Brain pericyte (primary cell): ENCODE results near the gene CPM.

Source experiments
- DNase-seq: peaks from one replicate; pipeline ENCODE4 v3.0.0-alpha.2; 2012; ENCODE audit warnings: low read depth, low spot score

Gene CPM

DNA sequence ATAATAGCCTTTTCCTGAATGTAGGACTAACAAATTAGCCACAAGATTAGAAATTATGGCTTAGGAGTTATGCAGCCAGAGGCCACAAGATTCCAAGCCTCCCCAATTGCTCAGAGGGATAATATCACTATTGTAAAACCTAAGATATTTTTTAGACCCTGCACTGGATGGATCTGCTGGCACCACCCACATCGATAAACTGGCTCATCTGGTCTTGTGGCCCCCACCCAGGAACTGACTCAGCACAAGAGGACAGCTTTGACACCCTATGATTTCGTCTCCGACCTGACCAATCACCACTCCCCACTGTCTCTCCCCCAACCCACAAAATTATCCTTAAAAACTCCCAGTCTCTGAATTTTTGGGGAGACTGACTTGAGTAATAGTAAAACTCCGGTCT is 54.7 kb downstream of the CPM start:
- DNase-seq: no peak

DNA sequence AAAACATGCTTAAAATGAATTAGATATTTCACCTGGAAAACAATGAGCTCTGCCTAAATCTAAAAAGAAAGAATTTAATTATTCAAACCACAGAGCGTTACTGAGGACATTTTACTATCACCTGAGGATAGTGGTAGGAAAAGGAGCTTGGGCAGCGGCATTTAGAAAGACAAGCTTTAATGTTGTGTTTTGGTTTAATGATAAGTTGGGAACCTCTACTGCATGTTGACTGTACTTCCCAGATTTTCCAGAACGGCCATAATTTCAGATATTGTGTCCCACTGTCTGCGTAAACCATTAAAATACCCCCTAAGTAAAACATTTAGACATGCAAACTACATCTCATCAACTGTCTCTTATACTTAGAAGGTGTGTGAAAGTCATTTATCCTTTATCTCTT is 55.4 kb downstream of the CPM start:
- no peak for DNase-seq

DNA sequence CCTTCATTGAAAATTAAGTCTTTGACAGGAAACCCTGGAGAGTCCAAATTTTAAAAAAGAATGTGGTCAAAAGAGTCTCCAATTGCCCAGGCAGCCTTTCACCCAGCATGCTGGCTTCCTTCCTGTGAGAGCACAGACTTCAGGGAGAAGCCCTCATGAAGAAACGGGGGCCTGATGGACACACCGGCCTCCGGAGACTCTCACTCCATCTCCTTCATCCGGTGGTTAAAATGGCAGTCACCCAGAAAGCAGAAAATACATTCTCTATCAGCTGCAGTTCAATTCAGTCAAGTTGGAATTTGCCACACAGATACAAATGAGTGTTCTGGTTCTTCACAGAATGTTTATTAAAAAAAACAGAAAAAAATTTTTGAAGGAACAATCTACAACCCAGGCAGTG is 56.5 kb downstream of the CPM start:
- DNase-seq: no peak

DNA sequence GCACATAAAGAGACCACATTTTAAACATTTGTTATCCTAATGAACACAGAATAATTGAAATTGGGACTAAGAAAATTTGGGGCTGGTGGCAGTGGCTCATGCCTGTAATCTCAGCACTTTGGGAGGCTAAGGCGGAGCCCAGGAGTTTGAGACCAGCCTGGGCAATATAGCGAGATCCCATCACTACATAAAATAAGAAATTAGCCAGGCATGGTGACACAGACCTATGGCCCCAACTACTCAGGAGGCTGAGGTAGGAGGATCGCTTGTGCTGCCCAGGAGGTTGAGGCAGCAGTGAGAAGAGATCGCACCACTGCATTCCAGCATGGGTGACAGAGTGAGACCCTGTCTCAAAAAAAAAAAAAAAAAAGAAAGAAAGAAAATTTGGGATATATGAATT is 59.7 kb downstream of the CPM start:
- no peak for DNase-seq

DNA sequence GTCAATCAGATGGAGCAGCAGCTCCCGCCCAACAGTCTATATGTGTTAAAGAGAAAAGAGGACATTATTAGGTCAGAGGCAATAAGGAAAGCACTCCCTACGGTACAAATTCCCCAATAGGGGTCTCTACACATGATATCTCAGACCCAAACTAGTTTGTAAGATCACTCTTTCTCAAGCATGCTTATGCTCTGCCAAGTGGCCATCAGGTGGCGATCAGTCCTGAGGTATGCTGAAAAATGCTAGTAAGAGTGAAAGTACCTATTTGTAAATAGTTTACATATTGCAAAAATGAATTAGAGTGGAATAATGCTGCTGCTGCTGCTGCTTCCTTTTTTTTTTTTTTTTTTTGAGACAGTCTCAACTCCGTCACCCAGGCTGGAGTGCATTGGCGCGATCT is 61.0 kb downstream of the CPM start:
- DNase-seq: no peak

DNA sequence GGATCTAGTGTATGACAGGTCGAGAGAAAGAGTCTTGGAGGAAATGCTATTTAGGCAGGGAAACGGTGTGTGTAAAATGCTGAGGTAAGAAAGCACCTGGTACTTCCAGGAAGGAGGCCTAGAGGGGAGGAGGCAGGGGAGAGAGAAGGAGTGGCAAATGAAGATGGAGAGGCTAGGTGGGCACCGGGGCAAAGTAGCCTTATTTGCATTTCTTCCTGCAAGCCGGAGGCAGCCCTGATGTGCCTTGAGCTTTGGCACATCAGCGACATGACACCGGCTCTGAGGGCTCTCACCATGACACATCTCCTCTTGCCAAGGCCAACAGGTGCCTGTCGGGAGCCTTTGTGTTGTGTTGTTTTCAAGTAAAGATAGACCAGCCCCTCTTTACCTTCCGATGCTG is 61.6 kb downstream of the CPM start:
- DNase-seq: no peak

DNA sequence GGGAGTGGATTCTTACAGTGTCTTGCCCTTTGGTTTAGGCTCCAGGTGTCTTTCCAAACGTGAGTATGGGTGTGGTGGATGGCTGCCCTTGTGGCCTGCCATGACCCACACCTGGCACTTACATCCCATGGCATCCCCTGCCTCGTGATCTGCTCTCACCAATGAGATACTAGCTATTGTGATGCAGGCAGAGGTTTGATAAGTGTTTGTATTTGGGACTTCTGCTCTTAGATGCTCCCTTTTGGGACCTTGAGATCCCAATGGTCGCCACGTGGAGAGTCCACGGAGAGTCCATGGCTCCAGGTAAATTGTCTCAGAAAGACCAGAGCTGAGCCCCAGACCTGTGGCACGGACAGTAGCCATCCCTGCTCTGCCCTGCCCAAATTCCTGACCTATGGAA is 62.5 kb downstream of the CPM start:
- DNase-seq: no peak

DNA sequence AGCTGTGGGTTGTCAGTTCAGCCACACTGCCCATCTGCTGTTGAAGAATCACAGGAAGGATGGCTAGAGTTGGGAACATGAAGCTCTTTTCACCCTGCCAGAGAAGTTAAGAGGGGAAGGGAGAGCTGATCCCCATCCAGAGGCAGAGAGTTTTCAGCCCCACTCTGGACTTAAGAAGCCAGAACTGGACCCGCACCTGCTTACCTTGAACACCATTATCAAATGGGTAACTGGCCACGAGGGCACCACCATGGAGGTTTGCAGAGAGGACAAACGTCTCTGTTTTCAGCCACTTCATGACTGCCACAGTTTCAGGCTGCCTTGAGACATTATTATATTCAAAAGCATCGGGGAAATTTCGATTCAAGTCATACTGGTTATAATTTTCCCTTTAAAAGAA is 63.0 kb downstream of the CPM start:
- DNase-seq: no peak

DNA sequence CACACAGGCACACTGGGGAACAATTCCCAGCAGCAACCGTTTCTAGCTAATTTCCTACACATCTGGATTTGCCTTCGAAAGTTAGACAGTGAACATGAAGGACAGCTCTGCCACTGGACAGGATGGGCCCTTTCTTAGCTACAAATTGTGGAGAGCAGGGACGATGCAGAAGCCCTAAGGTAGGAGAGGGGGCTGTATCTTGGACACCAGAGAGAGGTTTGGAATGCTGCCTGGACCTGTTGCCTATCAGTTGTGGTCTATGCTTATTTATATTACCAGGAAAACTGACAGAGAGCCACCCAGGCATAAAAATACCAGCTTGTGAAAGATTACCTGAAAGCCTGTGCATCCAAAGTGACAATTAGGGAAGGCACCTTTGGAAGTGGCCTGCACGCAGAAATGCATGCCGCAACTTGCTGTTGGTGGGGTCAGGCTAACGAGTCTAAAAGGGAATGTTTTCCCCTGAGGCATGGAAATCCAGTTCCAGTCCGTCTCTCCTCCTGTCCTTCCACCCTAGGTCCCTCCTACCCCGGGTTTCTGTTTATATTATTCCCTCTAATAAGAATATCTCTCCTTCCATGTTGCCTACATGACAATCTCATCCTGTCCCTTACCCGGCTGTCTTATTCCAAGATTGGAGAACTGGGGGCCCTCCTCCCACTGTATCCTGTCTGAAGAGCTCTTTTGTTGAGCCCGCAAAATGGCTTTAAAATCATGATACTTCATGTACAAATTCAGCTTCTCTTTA is 64.8 kb downstream of the CPM start:
- no peak for DNase-seq

DNA sequence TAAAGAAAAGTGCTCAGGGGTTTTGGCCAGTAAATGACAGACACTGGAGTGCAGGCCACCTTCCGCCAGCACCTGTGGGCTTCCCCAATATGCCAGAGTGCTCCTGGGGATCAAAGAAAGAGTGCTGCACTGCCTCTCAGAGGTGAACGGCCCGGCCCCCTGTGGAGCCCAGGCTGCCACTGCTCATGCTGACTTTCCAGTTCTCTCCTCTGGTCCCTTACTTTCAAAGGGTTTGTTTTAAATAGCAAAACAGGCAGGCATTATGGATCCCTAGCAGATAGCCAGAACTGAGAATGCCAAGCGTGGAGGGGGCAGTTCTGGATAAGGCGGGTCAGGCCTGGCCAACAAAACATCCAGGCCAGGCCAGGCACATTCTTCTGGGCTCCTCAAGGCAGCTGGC is 65.4 kb downstream of the CPM start:
- no peak for DNase-seq

DNA sequence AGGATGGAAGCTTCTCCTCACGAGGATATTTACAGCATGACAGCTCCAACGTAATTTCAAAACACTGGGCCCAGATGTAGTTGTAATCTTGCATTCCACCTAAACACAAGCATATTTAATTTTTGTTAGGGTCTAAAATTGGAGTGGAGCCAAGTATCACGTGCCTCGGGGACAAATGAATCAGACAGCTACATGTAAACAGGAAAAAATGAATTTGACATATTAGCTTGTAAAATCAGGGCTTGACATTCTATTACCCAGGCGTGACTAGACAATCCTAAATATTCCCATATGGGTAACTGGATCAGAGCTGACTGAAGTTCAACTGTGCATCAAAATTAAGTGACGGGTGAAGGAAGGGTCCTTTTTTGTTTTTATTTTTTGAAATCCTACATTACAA is 66.0 kb downstream of the CPM start:
- DNase-seq: no peak

DNA sequence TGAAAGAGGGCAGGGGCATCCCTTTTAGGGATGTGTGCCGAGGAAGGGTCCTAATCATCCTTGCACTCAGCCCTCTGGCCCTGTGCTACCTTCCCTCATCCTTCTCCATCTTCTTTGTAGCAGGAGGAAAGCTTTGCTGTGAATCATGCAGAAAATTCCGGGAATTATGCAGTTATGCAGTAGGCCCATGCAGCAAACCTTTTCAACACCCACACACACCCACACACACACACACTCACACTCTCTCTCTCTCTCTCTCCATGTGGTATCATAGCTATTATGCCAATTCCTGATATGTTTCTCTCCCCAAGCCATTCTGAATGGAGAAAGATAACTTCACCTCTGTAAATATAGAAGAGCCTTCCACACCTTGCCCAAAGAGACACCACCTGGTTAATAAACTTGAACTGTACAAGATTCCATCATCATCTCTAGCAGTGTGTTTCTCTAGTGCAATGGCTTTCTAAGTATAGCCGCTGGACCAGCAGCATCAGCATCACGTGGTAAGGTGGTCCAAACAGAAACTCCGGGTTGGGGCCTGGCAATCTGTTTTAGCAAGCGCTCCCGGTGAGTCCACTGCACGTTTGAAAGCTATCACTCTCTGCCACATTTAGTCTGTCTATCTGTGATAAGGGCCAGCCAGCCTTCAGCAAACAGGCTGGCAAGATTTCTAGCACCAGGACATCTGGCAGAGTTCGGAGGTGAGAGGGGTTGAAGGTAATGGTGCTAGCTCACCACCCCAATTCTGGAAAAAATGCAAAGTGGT is 67.4 kb downstream of the CPM start:
- DNase-seq: no peak

DNA sequence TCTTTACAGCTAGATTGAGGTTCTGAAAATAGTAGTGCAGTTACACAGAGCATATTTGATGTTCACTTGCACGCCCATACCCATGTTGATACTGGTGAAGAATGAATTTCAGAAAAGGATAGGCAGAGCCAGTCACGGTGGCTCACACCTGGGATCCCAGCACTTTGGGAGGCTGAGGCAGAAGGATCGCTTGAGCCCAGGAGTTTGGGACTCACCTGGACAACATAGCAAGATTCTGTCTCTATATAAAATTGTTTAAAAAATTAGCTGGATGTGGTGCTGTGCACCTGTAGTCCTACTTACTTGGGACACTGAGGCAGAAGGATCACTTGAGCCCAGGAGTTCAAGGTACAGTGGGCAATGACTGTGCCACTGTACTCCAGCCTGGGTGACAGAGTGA is 68.4 kb downstream of the CPM start:
- no peak for DNase-seq

DNA sequence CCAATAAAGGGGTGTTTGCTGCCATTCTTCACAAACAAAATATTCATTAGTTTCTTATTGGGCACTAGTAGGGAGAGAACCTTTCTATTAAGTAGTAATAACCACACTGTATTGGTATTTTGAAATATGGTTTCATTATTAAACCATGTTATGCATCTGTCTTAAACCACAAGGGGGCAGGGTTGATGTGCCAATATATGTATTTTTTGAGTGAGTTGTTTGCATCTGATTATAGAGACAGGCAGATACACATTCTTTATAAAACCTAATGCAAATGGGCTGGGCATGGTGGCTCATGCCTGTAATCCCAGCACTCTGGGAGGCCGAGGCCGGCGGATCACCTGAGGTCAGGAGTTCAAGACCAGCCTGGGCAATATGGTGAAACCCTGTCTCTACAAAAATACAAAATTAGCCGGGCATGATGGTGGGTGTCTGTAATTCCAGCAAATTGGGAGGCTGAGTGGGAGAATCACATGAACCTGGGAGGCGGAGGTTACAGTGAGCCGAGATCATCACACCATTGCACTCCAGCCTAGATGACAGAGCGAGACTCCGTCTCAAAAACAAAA is 69.0 kb downstream of the CPM start:
- DNase-seq: peak; percentile 10

DNA sequence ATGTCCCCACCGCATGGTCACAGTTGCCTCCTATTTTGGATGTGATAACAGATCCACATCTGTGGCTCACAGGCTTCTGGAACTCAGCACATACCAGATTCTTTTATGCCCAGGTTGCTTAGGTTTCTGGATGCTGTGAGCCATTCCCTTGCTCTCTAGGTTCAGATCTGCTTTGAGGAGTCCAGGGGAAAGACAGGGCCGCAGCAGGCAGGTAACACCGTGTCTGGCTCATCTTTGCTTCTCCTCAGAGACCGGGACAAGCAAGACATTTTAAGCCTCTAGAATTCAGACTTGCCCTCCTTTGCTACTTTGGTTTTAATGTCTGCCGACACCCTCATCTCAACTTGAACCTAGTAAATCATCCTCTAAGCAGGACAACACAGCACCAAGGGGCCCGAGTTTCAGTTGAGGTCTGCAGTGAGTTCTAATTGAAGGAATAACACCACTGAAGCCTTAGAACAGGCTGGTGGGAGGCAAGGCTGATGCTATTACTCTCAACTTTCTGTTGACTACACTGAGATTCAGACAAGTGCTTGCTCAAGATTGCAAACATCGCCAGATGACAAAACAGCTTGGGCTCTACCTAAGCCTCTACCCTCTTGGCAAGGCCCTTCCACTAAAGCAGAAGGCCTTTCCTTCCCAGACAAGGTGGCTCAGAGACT is 69.7 kb downstream of the CPM start:
- DNase-seq: no peak

DNA sequence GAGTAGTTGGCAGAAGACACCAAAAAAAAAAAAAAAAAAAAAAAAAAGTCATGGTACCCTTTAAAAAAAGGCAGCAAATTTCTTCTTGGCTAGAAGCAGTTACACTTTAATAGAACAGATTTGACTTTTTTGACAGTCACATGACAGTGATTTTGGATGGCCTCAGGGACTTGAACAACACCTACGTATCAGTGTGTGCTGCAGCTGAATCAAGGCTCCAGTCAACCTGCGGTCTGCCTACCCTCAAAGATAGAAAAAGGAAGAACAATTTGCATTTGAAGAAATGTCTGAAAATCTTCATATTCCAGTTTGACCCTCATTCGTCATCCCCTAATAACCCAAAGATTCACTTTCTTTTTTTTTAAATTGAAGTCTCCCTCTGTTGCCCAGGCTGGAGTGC is 71.1 kb downstream of the CPM start:
- DNase-seq: no peak

DNA sequence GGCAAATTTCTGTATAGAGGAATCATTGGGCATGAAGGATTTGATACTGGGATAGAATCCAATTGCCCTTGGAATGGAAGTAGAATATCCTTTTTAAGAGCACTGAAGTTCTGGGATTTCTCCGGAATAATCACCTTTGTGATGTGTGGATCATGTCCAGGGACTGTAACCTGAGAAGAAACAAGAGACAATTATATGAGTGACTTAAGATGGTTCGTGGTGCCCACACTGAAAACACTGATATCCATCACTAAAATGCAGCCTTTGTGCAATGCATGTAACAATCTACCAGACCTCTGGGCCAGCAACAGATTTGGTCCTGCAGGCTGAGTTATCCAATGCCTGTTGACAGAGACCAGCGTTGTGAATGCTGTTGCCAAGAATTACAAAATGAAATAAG is 76.5 kb downstream of the CPM start:
- no peak for DNase-seq

DNA sequence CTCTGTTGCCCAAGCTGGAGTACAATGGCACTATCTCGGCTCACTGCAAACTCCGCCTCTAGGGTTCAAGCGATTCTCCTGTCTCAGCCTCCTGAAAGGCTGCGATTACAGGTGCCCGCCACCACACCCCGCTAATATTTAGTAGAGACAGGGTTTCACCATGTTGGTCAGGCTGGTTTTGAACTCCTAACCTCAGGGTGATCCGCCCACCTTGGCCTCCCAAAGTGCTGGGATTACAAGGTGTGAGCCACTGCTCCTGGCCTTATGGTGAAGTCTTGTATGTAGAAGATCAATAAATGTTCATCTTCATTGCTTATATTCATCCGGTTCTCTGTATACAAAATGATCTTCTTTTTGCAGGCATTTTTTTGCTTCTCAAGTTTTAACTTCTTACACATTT is 77.2 kb downstream of the CPM start:
- no peak for DNase-seq

DNA sequence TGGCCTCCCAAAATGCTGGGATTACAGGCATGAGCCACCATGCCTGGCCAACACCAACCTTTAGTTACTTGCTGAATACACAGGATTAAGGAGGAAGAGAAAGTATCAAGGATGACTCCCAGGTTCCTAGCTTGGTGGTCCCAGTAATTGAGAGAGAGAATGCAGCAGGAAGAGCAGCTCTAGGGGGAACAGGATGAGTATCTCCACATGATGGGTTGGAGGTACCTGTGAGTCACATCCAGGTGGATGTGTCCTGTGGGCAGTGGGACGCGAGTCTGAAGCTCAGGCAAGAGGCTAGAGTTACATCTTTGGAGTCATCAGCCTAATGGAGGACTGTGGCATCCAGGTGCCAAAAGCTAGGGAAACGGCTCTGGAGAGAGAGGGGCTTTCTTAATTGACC is 77.9 kb downstream of the CPM start:
- DNase-seq: no peak

DNA sequence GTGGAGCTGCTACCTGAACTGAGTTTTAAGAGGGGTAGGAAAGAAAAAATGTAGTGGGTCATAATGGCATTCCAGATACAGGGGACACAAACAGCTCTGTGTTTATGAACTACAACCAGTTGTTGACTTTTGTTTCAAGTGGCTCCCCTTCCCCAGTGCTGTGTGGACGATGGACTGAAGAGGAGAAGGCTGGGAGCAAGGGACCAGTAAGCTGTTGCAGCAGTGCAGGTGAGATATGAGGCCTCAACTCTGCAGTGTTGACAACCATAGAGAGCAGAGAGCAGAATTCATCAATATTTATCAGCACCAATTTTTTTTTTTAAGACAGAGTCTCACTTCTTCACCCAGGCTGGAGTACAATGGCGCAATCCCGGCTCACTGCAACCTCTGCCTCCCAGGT is 78.4 kb downstream of the CPM start:
- DNase-seq: no peak

DNA sequence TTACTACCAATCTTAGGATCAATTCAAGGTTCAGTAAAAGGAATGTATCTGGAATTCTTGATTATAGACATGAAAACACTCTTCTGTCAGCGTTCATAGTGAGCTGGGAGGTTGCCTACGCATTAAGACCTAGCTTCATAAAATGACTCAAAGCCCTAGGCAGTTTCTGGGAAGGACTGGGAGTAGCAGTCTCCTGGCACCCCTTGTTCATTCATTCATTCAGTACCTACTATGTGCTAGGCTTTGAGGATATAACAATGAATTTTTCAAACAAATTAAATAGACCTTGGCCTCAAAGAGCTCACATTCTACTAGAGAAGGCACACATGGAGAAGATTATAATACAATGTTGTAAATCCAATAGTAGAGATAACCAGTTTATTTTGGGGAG is 78.9 kb downstream of the CPM start:
- DNase-seq: no peak

DNA sequence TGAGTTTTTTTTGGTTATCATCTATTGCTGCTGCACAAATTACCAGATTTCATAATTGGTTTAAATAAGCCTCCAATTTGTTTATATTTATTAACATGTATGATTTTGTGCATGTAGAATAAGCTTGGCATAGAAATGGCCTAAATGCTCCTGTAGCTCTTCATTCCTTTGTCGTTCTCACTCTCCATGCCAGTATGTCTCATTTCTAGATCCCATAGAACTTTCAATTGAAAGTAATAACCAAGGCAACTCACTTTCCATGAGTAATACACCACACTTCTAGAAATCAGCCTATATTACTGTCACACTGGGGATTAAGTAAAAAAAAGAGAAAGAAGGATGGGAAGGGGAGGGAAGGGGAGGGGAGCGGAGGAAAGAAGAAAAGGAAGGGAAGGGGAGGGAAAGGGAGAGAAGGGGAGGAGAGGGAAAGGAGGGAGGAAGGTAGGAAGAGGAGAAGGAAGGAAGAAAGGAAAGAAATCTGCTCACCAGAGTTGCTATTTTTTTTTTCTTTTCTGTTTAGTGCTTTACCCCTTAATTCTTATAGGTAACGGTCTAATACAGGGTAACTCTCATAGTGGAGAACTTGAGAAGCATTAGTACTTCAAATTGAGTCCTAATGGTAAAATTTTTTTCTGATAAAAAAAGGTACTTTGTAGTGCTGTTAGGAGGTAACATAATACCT is 79.4 kb downstream of the CPM start:
- DNase-seq: no peak
